GM04504 (cell line): ENCODE data around the gene SPOCK3.
"Not testable (repeated sequence)": the region's sequence is repeated elsewhere in the genome, so short reads cannot be mapped to it uniquely, and the experiment has no call there.

ENCODE experiments used
- DNase-seq: peaks from one replicate; pipeline ENCODE4 v3.0.0-alpha.2; 2012; ENCODE audit warnings: low read depth

Gene SPOCK3

DNA sequence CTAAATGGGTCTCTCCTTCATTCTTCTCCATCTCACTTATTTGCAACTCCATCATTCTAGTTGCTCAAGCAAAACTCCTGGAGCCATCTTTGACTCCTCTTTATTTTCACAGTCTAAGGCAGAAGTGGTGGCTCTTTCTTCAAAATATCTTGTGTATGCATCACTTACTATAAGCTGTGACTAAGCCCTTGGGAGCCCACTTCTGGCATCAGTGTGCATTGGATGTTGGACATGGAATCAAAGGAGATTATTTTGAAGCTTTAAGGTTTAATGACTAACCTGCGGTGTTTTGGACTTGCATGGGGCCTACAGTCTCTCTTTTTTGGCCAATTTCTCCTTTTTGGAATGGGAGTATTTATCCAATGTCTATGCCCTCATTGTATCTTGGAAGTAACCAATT lies 276.8 kb downstream of the SPOCK3 start:
- DNase-seq, result no peak

DNA sequence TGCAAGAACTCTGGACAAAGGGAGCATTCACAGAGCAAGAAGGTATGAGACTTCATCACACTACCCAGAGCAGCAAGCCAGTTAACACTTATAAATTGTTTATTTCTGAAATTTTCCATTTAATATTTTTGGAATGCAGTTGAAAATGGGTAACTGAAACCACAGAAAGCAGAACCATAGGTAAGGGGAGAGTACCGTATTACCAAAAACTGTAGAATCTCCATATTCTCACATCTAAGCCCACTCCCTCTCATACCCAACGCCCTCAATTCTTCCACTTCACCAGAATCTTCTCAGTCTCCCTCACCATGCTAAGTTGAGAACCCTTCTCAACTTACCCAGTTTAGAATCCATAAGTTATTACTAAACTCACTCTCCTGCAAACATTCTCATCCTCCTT lies 277.8 kb downstream of the SPOCK3 start:
- DNase-seq, result no peak

DNA sequence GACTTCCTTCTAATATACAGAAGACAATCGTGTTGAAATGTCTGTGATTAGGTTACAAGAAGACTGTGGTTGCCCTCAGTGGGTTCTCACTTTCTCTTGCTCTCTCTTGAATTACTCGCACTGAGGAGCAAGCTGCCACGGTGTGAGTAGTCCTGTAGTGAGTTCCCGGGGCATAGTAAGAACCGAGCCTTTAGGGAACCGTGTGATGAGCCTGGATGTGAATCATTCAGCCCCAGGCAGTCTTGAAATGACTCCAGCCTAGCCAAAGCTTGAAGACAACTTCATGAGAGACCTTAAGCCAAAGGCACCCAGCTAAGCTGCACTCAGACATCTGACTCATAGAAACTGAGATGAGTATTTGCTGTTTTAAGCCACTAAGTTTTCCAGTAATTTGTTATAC lies 292.7 kb downstream of the SPOCK3 start:
- DNase-seq, result no peak

DNA sequence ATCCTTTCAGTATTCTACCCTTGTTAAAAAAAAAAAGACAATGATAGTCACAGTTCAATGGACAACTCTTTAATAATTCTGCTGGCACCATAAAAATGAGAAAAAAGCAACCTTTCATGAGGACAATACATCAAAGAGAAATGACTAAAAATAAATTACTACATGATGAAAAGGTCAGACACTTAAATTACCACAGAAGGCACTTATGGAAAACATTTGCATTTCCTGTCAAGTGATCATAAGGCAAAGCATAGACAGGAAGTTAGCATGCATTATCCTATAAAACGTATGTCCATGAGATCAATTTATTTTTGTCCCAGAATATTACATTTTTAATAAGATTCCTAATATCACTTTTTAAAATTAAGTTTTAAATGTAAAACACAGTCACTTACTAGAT lies 303.8 kb downstream of the SPOCK3 start:
- no peak for DNase-seq

DNA sequence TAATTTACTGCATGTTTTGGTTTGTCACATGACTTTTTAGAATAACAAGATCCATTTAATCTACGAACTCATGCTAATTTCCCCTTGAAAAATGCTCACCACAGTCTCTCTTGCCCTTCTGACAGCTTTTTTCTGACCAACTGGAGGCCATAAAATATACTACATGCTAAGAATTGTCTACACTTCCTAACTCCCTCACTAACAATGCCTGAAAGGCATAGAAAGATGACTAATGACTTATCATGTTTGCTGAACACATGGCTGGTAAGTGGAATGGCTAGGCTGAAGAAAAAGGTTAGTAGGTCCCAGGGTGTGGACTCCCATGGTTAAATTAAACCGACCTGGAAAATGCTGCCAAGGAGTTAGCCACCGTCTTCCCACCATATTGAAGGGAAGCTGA lies 309.9 kb downstream of the SPOCK3 start:
- DNase-seq, result no peak

DNA sequence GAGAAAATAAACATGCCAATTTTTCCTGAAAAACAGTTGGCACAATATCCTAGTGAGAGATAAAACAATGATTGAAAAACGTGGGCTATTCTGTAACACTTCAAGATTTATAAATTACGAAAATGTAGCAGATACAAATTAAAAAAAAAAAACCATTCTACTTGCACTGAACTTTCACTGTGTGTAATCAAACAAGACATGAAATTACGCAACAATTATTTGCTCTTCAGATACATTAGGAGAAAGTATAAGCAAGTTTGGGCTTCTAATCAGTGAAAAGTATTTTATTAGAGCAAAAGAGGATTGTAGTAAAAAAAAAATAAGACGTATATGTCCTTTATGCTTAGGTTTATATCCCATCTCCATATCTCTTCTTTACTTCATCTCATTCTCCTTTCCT lies 320.4 kb downstream of the SPOCK3 start:
- DNase-seq, result no peak

DNA sequence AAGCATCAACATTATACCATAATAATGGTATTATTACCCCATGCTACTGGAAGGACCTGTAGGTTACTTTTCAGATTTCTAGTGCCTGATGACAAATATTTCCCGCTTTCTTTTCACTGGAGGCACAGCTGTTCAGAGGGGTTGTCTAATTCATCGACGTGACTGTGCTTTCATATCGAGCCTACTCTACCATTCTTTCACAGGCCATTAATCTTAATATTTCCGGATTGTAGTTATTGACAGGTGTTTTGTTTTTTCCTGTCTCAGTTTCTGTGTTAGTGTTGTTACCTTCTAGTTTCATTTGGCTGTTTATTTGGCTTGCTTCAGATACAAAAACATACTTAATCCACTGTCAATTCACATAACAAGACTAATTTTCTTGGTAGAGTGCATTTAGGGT lies 330.9 kb downstream of the SPOCK3 start:
- DNase-seq, result no peak

DNA sequence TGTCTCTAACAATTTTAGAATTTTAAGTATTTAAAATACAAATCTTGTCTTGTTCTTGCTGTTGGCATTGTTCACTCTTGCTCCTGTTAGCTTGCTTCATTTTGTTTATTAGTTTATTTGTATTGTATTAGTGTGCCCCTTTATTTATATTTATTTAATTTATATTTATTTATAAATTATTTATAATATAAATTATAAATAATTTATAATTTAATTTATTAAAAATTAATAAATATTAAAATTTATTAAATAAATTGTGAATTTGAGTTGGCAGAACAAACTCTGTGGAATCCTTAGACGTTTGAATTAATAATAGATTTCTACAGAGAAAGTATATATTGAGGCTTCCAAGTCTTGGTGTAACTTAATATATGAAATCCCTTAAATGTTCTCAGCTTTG lies 331.4 kb downstream of the SPOCK3 start:
- DNase-seq, result no peak

DNA sequence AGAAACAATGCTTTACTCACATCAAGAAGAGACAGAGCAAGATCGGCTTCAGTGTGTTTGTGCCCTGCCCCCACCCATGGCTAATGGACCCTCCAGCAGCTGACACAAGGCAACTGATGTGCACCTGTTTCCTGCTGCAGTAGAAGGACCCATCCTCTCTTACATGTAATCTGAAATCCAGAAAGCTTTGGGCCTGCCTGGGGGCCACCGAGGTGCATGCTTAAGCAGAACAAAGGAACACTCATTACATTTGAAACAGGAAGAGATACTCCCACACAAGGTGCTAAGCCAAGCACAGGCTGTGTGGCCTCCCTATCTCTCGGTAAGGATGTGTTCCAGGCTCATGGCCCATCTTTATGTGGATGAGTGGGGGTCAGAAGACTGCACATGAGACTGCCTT lies 338.0 kb downstream of the SPOCK3 start:
- DNase-seq, result no peak

DNA sequence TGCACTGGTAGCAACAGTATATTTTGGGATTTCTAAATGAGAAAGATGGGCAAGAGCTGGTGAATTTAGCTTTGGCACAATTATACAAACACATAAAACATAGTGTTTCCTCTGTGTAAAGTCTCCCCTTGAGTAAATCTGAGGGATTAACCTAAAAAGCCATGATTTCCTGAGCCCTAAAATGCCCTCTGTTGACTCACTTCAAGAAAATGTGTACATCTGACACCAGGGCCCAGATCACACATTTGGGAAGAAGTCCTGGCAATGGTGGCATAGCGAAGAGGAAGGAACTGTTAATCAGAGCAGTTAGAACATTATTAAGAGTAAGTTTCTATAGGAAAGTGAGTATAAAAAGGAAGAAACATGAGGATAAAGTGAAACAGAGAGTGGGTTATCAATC lies 338.5 kb downstream of the SPOCK3 start:
- DNase-seq, result no peak

DNA sequence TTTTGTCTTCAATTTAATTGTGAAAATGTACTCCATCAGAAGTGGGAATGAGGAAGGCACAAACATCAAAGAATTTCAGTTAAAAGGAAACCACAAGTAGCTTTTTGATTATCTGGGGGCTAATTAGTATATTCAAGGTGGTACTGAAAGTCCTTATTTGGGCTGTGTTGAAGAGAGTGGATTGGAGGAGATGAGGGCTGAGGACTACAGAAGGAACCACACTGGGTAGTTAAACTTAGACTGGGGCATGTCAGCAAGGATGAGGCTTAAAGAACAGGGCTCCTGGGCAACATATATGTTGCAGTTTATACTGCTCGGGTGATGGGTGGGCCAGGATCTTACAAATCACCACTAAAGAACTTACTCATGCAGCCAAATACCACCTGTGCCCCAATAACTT lies 346.8 kb downstream of the SPOCK3 start:
- no peak for DNase-seq

DNA sequence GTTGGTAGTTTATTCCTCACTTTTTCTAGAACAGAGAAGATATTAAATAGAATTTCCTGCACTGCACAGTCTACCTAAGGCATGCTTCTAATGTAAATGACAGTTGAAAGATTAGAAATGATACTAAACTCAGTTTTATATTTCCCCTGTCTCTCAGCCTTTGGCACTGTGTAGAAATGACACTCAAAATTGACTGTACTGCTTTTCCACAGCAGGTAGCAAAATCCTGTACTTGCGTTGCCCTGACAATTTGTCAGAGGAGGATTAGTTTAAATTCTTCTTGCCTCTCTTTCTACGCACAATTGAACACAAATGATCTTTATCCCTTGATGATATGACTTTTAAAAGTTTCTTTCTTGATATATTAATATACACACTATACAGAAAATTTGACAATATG lies 347.6 kb downstream of the SPOCK3 start:
- no peak for DNase-seq

DNA sequence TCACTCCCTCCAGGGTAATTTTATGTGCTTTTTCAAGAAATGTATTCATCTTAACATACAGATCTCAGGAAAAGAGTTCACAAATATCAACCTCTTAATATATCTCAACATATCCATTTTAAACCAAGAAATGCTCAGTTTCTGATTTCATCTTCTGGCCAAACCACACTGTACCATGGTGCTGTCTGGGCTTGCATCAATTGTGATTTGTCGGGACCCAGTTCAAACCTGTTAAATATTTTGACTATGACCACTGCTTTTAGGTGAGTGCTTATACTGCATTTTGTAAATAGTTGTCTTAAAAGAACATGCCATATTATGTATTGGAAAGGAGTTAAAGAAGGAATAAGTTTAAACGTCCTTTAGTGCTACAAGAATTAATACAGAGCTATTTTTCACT lies 352.1 kb downstream of the SPOCK3 start:
- DNase-seq, result no peak

DNA sequence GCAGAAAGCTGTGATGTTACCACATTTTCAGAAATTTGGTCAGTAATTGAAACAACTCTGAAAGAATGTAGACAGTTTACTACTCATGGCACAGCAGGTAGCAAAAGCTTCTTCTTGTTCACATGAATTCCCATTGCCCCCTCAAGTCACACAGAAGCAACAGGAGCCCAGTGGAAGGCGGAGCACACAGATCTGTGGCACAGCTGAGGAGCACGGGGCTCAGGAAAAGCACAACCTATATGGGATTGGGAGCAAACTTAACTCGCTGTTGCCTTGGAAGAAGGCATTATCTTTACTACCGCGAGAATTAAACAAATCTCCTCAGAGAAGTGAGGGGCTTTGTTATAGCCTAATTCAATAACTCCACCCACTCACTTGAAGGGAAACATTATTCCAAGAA lies 358.5 kb downstream of the SPOCK3 start:
- DNase-seq, result no peak

DNA sequence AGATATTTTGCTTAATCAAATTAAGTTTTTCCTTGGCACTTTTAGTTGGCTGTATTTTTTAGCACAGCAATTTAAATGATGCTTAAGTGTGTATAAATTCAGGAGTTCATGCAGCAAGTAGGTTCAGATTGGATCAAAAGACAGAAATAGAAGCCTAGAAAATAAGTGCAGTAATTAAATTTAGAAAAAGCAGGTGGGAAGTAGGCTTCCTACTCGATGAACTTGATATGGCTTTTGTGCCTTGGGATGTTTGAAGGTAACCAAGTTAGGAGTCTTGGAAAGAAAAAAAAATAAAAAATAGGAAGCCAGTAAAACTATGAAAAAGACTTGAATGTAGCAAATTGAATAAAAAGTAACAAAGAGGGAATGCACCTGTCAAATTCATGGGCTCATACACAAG lies 372.3 kb downstream of the SPOCK3 start:
- DNase-seq, result no peak

DNA sequence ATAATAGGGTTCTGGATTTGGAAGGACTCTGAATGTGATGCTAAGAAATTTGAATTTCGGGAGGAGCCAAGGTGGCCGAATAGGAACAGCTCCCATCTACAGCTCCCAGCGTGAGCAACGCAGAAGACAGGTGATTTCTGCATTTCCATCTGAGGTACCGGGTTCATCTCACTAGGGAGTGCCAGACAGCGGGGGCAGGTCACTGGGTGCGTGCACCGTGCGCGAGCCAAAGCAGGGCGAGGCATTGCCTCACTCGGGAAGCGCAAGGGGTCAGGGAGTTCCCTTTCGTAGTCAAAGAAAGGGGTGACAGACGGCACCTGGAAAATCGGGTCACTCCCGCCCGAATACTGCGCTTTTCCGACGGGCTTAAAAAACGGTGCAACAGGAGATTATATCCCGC lies 383.9 kb downstream of the SPOCK3 start:
- not testable (repeated sequence) for DNase-seq

DNA sequence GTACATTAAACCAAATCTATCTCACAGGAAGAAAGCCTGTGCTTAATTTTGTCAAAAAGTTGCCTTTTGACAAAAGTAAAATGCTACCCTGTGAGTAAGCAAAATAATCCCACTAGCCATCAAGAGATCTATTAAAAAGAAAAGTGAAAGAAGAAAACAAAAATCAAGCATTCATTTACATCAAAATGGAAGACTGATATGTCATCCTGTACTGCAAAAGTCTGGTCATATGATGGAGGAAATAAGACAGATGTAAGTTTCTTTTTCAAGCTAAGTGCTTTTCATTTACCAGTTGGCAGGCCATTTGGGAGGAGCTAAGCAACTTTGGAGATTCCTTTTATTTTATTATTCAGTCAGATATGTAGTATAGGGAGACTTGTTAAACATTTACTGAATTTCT lies 387.4 kb downstream of the SPOCK3 start:
- no peak for DNase-seq

DNA sequence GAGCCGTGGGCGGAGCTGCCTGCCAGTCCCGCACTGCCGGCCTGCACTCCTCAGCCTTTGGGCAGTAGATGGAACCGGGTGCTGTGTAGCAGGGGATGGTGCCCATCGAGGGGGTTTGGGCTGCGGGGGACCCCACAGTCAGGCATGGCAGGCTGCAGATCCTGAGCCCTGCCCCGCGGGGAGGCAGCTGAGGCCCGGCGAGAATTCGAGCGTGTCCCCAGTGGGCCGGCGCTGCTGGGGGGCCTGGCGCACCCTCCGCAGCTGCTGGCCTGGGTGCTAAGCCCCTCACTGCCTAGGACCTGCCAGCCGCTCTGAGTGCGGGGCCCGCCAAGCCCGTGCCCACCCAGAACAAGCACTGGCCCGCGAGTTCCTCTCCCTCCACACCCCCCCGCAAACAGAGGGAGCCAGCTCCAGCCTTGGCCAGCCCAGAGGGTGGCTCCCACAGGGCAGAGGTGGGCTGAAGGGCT lies 391.5 kb downstream of the SPOCK3 start:
- no peak for DNase-seq

DNA sequence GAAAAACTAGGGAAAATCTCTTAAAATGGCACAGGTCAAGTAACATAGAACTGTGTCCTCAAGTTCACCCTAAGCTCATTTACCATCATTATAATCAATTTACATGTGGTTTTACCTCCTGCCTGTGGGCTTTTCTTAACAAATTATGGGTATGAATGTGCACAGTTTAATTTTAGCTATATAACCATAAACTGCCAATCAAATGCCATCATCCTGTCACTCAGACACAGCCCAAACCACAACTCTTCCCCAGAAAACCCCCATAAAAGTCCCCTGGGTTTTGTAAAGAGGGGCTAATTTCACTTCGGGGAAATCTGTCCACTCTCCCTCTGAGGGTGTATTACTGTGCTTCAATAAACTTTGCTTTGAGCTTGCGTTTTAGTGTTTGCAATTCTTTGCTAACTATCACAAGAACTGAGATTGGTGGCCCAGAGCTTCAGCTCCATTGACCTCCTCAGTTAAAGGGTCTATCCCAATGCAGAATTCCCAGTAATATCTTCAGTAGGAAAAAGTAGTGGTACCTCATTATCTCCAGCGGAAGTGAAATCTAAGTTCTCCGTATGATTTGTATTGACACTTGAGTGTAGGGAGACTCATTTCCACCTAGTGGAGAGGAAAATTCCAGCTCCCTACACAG lies 394.6 kb downstream of the SPOCK3 start:
- DNase-seq, result no peak

DNA sequence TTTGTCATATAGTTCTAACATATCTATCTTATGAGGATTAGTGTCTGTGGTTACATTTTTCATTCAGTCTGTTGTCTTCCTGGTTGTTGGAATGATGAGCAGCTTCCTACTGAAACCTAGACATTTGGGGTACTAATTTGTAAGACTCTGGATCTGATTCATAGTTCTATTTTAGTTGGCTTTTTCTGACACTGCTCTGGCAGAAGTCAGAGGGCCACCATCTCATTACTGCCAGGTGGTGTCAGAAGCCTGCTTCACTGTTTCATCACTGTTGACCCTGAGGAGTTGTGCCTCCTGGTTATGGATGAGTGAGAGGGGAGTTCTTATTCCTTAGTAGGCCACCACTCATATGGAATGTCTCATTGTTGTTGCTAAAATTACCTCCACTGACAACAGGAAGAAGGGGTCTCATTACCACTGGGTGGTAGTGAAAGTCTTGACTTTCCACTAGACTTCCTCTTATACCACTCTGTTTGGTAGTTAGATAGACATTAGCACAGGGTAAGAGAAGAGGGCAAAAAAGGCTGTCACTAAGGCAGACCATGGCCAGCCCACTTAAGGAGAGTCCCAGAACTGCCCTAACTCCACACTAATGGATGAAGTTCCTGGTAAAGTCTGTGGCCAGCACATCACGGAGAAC lies 395.2 kb downstream of the SPOCK3 start:
- no peak for DNase-seq

DNA sequence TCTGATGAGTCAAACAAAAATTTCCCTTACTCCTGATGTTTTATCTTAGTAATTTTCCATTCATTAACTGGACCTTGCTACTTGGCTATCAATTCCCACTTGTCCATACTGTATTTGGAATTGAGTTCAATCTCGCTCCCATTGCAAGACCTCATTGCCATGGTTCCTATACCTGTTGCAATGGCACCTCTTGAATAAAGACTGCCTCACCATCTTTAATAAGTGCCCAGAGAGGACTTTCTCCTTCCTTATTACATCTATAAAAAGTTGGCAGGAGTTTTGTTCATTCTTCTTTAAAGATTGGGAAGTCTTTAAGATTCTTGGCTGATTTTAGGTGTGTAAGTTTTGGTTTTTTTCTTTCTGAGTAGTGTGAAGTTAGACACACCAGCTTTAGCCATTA lies 397.4 kb downstream of the SPOCK3 start:
- no peak for DNase-seq

DNA sequence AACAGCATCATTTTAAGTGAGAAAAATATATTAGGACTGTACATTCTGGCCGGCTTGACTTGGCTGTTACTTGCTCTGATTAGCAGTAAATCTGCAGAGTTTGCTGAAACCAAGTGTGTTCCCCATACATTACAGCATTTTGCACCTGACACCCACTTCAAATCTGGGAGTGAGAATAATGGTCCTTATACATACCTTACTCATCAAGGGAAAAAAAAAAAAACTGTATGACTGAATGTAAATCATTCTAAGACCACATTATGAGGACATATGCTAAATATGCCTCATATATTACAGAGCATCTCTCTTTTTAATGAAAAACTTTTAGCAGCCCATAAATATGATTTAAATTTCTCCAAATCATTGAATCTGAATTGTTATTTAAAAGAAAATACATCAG lies 406.7 kb downstream of the SPOCK3 start:
- no peak for DNase-seq

DNA sequence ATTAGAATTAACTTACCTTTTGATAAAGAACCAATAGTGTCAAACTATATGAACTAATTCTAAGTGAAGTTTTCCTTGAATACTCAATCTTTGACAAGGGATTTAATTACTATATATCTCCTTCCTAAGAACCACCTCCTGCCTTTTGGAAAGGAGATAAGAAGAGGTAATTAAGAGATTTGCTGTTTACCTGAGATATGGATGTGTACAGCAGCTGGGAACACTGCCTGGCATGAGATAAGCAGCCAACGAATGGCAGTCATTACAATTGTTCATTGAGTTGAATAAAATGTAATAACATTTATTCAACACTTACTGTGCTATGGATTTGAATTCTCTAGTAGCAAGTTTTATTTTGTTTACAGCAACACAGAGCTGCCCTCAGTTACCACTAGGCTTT lies 407.1 kb downstream of the SPOCK3 start:
- DNase-seq, result no peak

DNA sequence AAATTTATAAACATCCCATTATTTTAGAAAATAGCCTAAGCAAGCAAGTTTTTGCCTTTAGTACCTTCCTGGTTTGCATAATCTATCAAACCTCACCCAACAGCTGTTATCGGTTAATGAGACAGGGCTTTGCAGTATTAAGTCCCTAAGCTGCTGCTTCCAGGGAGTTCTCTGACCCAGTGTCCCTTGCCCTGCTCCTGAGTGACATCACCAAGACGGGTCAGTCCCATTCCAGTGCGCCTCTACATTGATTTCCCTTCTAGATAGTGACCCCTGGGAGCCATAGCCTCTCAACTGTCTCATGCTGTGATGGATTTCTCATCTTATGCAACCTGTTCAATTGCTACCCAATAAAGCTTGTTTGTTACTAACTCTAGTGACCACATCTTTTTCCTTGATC lies 410.4 kb downstream of the SPOCK3 start:
- no peak for DNase-seq
